GM21576 (cell line): ENCODE measurements around the gene P2RX5.

Experiments
- ATAC-seq: cut with Tn5 transposase; IDR thresholded peaks from one replicate; pipeline ENCODE4 v1.9.1; 2021; ENCODE audit warnings: mild to moderate bottlenecking, moderate library complexity; ENCODE audit not compliant: unreplicated experiment

The P2RX5 gene

DNA sequence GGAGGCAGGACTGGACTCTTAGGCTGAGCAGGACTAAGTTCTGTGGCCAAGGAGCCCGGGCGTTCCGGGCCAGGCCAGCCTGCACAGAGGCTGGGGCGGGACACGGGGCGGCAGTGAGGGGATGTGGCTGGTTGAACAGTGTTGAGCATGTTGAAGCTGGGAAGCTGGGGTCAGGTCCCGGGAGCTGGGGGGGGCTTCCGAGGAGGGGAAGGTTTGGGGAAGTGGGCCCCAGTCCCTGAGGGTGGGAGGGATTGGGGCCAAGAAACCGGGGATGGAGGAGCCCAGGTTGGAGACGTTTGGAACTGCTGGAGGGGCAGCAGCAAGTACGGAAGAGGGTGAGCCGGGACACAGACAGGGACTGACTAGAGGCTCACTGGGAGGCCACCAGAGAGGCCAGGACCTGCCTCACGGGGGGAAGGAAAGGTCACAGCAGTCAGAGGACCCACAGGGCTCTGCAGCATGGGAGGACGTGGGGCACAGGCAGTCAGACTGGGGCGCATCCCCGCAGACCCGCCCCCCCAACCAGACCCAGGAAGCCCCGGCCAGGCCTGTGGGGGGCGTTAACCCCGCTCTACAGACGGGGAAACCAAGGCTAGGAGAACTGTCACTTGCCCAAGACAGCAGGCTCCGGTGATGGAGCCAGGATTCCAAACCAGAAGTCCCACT, 37.0 kb downstream of the P2RX5 start:
- ATAC-seq: no peak

DNA sequence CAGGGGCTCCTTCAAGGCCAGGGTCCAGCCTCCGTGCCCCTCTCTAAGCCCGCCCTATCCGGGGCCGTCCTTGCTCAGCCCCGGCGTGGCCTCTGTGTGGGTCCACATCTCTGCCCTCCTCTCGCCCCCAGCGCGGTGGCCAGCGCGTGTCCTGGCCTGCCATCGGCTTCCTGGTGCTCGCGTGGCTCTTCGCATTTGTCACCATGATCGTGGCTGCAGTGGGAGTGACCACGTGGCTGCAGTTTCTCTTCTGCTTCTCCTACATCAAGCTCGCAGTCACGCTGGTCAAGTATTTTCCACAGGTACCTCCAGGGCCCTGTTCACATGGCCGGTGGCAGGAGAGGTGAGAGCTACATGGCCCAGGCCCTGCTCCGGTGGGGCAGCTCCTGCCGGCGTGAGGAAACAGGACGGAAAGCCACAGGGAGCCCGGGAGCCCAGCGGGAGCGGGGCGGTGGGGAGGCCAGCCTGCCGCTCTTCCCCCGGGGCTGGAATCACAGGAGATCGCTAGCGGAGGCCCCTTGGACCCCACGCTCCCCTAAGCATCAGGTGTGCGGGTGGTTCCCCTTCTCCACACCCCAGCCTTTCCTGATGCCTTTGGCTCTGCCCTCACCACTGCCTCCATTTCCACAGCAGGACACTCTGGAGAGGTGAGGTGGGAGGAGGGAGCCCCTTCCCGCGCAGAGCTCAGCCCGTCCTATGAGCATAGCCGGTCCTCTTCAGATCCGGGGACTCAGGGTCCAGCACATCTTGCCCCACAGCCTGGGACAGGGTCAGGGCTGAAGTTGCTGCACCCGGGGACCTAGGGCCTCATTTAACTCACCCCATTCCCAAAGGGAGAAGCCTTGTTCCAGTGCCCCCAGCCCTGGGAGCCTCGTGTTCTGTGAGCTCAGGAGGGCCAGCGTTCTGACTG, 37.8 kb downstream of the P2RX5 start:
- no peak for ATAC-seq

DNA sequence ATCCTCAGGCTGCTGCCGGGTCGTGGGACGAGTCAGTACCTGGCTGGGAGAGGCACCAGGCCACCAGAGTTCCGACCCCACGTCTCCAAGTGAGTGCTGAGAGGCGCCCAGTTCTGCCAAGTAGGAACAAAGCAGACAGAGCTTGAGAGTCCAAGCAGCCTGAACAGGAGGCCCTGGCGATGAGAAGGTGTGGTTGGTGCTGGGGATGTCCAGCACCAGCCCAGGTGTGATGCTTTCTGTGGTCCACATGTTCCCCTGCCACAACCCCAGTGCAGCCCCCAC, 38.4 kb downstream of the P2RX5 start:
- ATAC-seq: no peak

DNA sequence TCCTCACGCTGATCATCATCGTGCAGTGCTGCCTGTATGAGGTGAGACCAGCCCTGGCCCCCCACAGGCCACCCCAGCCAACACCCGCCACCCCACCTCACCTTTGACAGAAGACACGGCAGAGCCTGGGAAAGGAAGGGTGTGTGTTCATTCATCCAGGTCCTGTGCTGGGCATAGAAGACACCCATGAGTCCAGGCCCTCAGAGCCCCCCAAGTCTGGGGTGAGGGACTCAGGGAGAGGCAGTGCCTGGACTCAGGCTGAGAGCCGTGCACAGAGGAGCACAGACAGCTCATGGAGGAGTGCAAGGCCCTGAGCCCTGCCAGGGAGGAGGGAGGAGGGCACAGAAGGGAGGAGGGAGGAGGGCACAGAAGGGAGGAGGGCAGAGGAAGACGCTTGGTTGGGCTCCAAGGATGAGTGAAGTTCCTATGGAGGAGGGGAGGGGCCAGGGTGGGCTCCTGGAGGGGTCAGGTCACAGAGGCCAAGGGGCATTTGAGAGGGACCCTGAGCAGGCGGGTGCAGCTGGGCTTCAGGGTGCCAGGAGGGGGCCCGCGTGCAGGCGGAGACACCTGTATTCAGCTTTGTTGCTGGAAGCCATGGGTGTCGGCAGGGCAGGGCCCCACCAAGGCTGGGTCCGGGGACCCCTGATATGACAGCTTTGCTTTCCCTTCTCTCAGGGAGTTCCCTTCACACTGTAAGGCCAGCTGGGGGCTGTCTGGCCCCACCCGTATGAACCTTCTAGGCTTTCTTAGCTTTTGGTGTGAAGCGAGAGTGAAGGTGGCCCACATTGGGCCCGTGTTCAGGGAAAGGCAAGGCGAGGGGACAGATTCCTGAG, 39.0 kb downstream of the P2RX5 start:
- no peak for ATAC-seq

DNA sequence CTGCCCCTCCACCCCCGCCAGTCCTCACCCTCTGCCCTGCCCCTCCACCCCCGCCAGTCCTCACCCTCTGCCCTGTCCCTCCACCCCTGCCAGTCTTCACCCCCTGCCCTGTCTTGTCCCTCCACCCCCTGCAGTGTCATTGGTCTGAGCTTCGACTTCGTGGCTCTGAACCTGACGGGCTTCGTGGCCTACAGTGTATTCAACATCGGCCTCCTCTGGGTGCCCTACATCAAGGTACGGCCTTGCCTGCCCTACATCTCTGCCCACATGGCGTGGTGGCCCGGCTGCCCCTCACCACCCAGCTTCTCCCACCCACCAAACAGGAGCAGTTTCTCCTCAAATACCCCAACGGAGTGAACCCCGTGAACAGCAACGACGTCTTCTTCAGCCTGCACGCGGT, 39.6 kb downstream of the P2RX5 start:
- ATAC-seq: no peak

DNA sequence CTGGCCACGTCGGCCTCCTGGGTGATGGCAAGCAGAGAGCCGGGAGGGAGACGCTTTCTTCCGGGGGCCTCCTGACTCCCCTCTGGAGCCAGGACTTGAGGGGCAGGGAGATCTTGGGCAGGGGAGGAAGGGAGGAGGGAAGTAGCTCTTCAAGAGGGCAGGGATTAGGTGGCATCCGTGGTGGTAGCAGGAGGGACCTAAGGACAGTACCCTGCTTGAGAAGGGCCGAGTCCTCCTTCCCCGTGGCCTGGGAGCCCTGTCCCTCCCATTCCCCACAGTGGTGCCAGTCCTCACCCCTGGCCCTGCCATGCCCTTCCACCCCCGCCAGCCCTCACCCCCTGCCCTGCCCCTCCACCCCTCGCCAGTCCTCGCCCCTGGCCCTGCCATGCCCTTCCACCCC, 40.2 kb downstream of the P2RX5 start:
- ATAC-seq: no peak

DNA sequence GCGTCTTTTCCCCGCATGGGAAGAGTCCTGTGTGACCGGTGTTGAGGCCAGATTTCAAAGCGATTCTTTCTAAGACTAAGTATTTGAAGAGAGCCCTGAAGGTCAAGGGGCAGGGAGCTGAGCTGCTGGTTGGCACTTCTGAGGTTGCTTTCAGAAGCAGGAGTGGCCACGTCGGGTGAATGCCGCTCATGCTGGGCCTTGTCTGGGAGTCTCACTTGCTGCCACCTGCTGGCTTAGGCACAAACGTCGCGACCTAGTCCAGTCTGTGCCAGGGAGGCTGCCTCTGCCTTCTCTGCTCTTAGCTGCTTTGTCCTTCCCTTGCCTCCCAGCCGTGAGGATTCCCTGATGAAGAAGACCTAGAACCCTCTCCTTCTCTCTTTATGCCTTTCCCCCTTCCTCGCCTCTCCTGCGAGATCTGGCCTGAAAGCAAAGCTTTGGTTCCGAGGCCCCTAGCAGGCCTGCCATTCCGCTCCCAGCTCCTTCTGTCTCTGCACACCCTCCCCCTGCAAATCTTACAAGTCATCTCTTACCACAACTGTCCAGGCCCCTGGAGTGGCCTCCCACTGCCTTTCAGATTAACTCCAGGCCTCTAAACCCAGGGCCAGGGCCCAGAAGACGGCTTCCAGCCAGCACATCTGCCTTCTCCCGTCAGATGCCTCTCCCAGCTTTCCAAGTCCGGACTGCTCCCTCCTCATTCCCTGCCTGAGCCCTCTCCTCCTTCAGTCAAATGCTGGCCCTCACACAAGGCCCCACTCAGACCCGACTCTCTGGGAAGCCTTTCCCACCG, 48.0 kb downstream of the P2RX5 start:
- no peak for ATAC-seq

DNA sequence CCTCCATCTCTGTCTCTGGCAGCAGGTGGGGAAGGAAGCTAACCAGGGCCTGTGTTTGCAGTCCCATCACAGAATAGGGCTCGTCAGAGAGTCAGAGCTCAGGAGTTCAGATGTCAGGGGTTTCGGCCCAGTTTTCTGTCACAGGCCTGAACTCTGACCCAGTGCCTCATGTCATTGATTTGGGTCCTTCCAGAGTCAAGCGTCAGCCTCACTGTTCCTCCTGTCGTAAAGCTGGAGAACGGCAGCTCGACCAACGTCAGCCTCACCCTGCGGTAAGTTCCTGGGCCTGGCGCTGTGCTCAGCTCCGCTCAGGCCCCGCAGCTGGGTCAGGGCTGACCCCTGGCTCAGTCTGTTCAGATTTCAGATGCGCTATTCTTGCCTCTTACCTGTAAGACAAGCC, 48.7 kb downstream of the P2RX5 start:
- ATAC-seq: no peak

DNA sequence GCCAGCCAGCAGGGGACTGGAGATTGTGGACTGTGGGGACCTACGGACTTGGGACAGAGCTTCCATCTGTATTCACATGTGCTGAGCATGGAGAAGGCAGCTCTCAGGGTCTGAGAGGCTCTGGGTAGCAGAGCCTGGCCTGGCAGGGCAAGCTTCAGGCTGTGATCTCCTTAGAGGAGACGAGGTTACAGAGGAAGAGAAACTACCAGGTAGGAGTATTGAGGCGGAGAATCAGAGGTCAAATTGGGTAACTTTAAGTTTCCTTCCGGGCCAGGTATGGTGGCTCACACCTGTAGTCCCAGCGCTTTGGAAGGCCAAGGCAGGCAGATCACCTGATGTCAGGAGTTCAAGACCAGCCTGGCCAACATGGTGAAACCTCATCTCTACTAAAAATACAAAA, 50.6 kb downstream of the P2RX5 start:
- no peak for ATAC-seq

DNA sequence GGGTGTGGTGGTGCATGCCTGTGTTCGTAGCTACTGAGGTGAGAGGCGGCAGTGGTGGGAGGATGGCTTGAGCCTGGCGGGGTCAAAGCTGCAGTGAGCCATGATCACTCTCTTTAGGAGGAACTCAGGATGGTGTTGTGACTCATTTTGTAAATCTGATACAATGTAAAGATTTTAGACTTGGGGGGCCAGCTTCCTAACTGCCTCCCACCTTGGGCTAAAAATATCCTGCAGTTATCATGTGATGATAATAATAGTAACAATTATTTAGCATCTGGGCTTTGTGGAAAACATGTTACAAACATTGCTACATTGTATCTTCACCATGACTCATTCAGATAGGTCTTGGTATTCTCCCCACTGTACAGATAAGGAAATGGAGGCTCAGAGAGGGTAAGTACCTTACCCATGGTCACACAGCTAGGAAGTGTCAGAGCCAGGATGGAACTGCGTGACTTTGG, 52.0 kb downstream of the P2RX5 start:
- ATAC-seq: no peak

DNA sequence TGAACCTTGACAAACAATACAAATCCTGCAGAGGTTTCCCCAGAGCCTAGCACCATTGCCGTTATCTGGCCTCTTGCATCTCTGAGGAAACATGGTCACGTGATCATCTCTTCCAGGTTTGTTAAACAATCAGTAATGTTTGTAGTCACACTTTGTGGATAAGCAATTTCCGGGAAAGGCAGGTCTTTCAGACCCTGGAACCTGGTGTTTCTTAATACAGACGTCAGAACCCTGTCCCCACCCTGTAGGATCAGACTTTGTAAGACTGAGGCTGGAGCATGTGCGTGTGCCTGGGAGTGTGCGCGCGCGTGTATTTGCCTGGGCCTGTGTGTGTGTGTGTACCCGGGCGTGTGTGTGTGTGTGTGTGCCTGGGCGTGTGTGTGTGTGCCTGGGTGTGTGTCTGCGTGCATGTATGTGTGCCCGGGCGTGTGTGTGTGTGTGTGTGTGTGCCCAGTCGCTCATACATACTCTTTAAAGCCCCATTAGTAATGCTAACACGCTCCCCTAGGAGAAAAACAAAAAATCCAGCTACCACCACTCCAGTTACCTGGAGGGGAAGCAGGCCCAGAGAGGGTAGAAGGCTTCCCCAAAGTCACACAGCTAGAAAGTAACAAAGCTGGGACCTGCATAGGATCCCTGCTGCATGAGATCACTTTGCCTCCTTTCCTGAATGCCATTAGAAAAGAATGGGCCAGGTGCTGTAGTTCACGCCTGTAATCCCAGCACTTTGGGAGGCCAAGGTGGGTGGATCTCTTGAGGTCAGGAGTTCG, 54.1 kb downstream of the P2RX5 start:
- ATAC-seq: no peak

DNA sequence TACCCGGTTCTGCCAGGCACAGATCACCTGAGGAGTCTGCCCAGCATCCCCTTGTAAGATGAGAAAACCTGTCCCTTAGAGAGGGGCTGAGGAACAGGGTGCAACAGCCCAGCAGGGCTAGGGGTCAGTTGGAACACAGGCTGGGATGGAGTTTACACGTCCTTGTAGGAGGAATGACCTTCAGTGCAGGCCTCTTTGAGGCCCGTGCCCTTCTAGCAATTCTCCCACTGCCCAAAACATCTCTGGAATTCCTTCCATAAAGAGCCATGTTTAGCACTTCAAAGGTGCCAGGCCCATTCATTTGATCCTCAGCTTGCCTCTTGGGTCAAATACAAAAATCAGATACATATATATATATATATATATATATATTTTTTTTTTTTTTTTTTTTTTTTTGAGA, 54.9 kb downstream of the P2RX5 start:
- ATAC-seq: no peak

DNA sequence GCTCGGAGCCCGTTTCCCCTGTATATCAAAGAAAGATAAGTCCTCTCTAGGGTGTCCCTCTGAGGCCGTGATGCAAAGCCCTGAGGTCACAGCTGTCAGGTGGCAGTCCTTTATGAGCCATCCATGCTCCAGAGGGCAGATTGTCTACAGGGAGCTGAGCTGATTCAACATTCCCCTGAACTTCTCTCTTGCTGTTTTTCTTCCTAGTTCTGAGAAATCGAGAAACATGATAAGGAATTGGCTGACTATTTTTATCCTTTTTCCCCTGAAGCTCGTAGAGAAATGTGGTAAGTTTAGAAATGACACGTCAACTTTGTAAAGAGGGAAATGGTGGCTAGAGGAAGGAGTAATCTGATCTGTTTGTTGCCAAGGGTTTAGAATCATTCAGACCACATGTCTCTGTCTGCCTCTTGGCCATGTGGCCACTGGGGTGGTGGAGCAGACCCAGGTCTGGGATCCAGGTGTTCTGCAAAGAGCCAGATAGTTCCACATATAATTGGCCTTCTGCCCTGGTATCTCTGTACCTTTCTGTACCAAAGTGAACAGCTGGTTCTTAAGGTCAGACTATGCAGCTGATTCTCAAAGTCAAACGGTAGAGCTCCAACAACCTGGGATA, 55.9 kb downstream of the P2RX5 start:
- no peak for ATAC-seq

DNA sequence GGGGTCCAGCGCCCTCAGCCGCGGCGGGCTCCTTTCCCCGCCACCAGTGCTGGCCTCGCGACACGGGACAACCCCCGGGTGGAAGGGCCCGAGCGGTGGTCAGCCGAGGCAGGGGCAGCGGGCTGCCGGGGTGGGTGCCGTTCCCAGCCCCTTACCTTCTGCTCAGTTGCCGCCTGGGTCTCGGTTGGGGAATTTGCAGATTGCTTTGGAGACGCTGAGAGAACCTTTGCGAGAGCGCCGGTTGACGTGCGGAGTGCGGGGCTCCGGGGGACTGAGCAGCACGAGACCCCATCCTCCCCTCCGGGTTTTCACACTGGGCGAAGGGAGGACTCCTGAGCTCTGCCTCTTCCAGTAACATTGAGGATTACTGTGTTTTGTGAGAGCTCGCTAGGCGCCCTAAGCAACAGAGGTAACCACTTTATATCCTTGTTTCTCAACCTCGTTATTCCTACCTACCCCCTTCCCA, 59.0 kb downstream of the P2RX5 start:
- peak; percentile 16 for ATAC-seq

DNA sequence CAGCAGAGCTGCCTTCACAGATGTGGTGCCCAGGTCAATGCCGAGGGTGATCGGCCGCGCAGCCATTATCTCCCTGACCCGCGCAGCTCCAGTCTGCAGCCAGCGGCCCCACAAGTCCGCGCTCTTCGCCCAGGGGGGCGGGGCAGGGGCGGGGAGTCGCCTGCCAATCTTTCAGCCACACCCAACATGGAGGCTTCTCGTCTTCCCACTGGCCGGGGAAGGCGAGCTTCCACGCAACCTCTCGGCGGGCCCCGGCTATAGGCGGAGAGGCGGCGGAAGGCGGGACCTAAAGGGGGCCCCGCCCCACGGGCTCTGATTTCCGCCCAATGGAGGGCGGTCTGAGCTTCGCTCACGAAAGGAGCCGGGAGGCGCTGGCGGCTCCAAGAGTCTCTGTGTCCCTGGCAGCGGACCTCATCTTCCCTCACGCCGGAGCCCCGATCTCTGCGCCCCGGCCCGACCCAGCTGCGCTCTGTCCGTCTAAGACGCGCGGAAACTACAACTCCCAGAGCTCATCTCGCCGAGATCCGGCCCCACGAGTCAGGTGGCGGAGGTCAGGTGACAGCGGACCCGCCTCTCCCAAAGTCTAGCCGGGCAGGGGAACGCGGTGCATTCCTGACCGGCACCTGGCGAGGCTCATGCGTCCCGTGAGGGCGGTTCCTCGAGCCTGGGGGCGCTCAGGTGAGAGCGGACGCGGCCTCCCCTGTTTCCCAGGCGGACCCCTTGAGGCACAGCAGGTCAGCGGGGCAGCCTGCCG, 59.6 kb downstream of the P2RX5 start, which contains the start of the genes CTNS and SHPK:
CTNS (plus strand) TSS at position 607 of the 754 bp plus-strand sequence. CDS start 3,447 bp downstream, outside the sequence.
SHPK (minus strand) TSS at position 97 of the 754 bp plus-strand sequence; CDS start at position 66, 31 bp downstream.
- peak; percentile 90 for ATAC-seq

DNA sequence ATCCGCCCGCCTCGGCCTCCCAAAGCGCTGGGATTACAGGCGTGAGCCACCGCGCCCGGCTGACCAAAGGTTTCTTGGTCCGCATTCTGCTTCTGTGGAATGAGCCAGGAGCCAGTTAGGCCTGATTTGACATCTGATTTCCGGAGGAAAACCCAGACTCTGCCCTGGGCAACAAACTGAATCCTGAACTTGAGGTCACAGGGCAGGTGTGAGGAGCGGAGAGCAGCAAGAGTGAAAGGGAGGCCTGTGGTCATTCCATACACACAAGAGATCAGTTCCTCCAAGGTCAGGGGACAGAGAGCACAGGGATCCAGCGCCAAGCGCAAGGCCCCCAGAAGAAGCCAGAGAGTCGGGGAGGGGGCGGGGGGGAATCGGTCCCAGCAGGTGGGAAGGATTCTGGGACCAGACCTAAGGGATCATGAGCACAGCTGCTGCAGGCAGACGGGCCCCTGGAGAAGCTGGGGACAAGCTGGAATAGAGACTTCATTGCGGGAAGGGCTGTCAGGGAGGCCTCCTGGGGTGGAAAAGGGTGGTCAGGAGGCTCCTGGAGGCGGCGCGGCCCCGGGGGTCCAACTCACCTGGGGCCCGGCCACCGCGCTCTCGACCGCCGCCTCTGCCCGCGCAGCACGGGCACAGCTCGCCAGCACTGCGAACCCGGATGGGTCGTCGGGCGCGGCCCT, 60.3 kb downstream of the P2RX5 start:
- ATAC-seq: peak; percentile 5

DNA sequence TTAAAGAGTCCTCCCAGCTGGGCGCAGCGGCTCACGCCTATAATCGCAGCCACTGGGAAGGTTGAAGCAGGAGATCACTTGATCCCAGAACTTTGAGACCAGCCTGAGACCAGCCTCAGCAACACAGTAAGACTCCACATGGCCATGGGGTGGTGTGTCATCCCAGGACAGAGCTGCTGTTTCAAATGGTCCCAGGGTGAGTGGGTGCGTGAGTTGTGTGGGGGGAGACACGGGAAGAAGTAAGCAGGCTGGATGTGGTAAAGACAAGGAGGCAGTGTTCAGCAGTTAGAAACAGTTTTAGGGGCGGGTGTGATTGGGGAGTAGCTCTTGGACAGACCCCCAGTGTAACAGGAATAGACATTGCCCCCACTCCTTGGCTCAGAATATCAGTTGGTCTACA, 63.7 kb downstream of the P2RX5 start:
- ATAC-seq: no peak

DNA sequence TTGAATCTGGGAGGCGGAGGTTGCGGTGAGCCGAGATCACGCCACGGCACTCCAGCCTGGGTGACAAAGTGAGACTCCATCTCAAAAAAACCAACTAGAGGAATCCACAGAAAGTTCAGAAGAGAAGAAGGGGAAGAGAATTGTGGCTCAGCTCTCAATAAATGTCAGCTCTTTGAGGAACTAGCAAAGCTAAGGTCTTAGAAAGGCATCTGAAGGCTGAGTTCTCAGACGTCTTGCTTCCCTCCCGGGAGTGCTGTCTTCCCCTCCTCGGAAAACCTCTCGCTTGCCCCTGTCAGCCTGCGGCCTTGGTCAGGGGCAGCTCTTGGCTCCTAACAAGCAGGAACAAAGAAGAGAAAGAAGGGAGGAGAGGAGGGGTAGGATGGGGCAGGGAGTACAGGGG, 65.2 kb downstream of the P2RX5 start:
- no peak for ATAC-seq
